HG03196 (cell line): ENCODE measurements around the gene DENND4A.
"Not testable (repeated sequence)": the region's sequence is repeated elsewhere in the genome, so short reads cannot be mapped to it uniquely, and the experiment has no call there.

ENCODE experiments used
- ATAC-seq: cut with Tn5 transposase; IDR thresholded peaks from one replicate; pipeline ENCODE4 v1.9.1; 2021; ENCODE audit not compliant: unreplicated experiment

DENND4A gene

GRCh38 chr15:65761210-65761926, 30.7 kb downstream of the DENND4A start:
- ATAC-seq = no peak

GRCh38 chr15:65759441-65759840, 32.7 kb downstream of the DENND4A start:
- ATAC-seq = no peak

GRCh38 chr15:65758242-65758641, 33.9 kb downstream of the DENND4A start:
- no peak for ATAC-seq

GRCh38 chr15:65757256-65757655, 34.8 kb downstream of the DENND4A start:
- ATAC-seq = no peak

GRCh38 chr15:65752151-65752700, 39.9 kb downstream of the DENND4A start:
- ATAC-seq = no peak

- no peak for ATAC-seq
Measured at GRCh38 chr15:65751431-65751830, 40.7 kb downstream of the DENND4A start.

GRCh38 chr15:65747265-65747664, 44.8 kb downstream of the DENND4A start:
- ATAC-seq = no peak

GRCh38 chr15:65743637-65744252, 48.3 kb downstream of the DENND4A start:
- ATAC-seq = no peak

GRCh38 chr15:65740148-65740547, 51.9 kb downstream of the DENND4A start:
- no peak for ATAC-seq

GRCh38 chr15:65738649-65739048, 53.4 kb downstream of the DENND4A start:
- no peak for ATAC-seq

GRCh38 chr15:65733599-65733998, 58.5 kb downstream of the DENND4A start:
- ATAC-seq = not testable (repeated sequence)

GRCh38 chr15:65732698-65733097, 59.4 kb downstream of the DENND4A start:
- ATAC-seq = no peak

- ATAC-seq = no peak
Measured at GRCh38 chr15:65731926-65732325, 60.2 kb downstream of the DENND4A start.

- ATAC-seq = no peak
Measured at GRCh38 chr15:65730549-65731172, 61.4 kb downstream of the DENND4A start.

GRCh38 chr15:65724464-65725215, 67.5 kb downstream of the DENND4A start:
- ATAC-seq = no peak

GRCh38 chr15:65723876-65724275, 68.2 kb downstream of the DENND4A start:
- no peak for ATAC-seq

GRCh38 chr15:65722191-65722590, 69.9 kb downstream of the DENND4A start:
- ATAC-seq = no peak

GRCh38 chr15:65712415-65712814, 79.7 kb downstream of the DENND4A start:
- ATAC-seq = no peak

- ATAC-seq = no peak
Measured at GRCh38 chr15:65695081-65695480, 97.0 kb downstream of the DENND4A start.

- no peak for ATAC-seq
Measured at GRCh38 chr15:65690778-65691177, 101.3 kb downstream of the DENND4A start.

GRCh38 chr15:65690173-65690572, 101.9 kb downstream of the DENND4A start:
- ATAC-seq = no peak
